HG02970 (cell line): Measurements from ENCODE around the gene CDH5.
"Not testable (repeated sequence)": the region's sequence is repeated elsewhere in the genome, so short reads cannot be mapped to it uniquely, and the experiment has no call there.

Experiments used
- ATAC-seq: cut with Tn5 transposase; IDR thresholded peaks from one replicate; pipeline ENCODE4 v1.9.1; 2021; ENCODE audit warnings: mild to moderate bottlenecking, moderate library complexity, moderate number of reproducible peaks; ENCODE audit not compliant: unreplicated experiment, low FRiP score

CDH5 gene

GRCh38 chr16:66431760-66432159, 65.3 kb downstream of the CDH5 start:
- no peak for ATAC-seq

- no peak for ATAC-seq
These were observed 65.9 kb downstream of the CDH5 start for GRCh38 chr16:66432429-66432828.

GRCh38 chr16:66434619-66435430, 68.3 kb downstream of the CDH5 start:
- no peak for ATAC-seq

- no peak for ATAC-seq
These were observed 69.4 kb downstream of the CDH5 start for GRCh38 chr16:66435896-66436295.

- ATAC-seq = no peak
These were observed 71.0 kb downstream of the CDH5 start for GRCh38 chr16:66437391-66437945.

GRCh38 chr16:66438536-66438935, 72.0 kb downstream of the CDH5 start:
- no peak for ATAC-seq

- no peak for ATAC-seq
These were observed 72.7 kb downstream of the CDH5 start for GRCh38 chr16:66439051-66439730.

- no peak for ATAC-seq
These were observed 73.8 kb downstream of the CDH5 start for GRCh38 chr16:66440271-66440802.

- no peak for ATAC-seq
These were observed 74.5 kb downstream of the CDH5 start for GRCh38 chr16:66440970-66441369.

GRCh38 chr16:66441586-66442375, 75.3 kb downstream of the CDH5 start:
- ATAC-seq = no peak

- no peak for ATAC-seq
These were observed 76.2 kb downstream of the CDH5 start for GRCh38 chr16:66442502-66443268.

- no peak for ATAC-seq
These were observed 76.8 kb downstream of the CDH5 start for GRCh38 chr16:66443269-66443652.

- no peak for ATAC-seq
These were observed 77.6 kb downstream of the CDH5 start for GRCh38 chr16:66444049-66444481.

GRCh38 chr16:66446737-66447136, 80.2 kb downstream of the CDH5 start:
- no peak for ATAC-seq

- no peak for ATAC-seq
These were observed 81.0 kb downstream of the CDH5 start for GRCh38 chr16:66447491-66447890.

- ATAC-seq = no peak
These were observed 85.1 kb downstream of the CDH5 start for GRCh38 chr16:66451548-66451947.

GRCh38 chr16:66453230-66453629, 86.7 kb downstream of the CDH5 start:
- ATAC-seq = not testable (repeated sequence)
